A549 (cell line): ENCODE results near the gene DDR2. TPM values are rescaled to one million over a fixed set of nuclear protein-coding genes. Genes with fewer than 3 reads are reported as not detected.
A peak's percentile ranks its signal among the peaks of the same experiment; 100 is the strongest.

Experiments
- ATAC-seq, 2 experiments: fragments of 200-7000 bp in 1 of 2; fragments of >200 bp in 1 of 2; cut with Nextera tagmentation in 1 of 2; cut with Tn5 transposase in 1 of 2; 3 replicates each; pipeline versions ENCODE4 v1.8.0 to v1.9.1; 2018 to 2020; ENCODE audit warnings: mild to moderate bottlenecking in 1 of 2, moderate library complexity in 1 of 2
- CTCF ChIA-PET: fragments of 300-600 bp; sonication (Branson Sonifier 250); formaldehyde crosslinking; extraction: SDS; loops from one replicate; lab custom pipeline; 2021; ENCODE audit warnings: antibody characterized with exemption, inconsistent platforms; lab: Yijun Ruan, JAX
- POLR2A ChIA-PET: fragments of 350-600 bp; formaldehyde crosslinking; extraction: SDS; loops from one replicate; lab custom pipeline; 2021; ENCODE audit warnings: antibody characterized with exemption, inconsistent platforms; lab: Yijun Ruan, JAX
- DNase-seq, 2 experiments: peaks; one replicate each; pipeline versions ENCODE4 v3.0.0 to v3.0.0-alpha.2; 2011 to 2016; ENCODE audit warnings: low read depth in 1 of 2, low spot score in 1 of 2
- FAIRE-seq: peaks from 2 replicates; lab custom pipeline; 2011; peaks lifted over from hg19 to GRCh38; lab: Jason Lieb, UNC
- H3K27ac ChIP-seq, 2 experiments: fragments of >200 bp; sonication (Bioruptor Twin); formaldehyde crosslinking; 3 replicates each; pipeline ENCODE4 v1.5.1; 2016 to 2017
- H3K4me1 ChIP-seq: fragments of >200 bp; sonication (Bioruptor Twin); formaldehyde crosslinking; 3 replicates; pipeline ENCODE4 v1.6.1; 2016
- H3K4me2 ChIP-seq: fragments of >200 bp; sonication (Bioruptor Twin); formaldehyde crosslinking; 3 replicates; pipeline ENCODE4 v1.6.1; 2016
- H3K4me3 ChIP-seq: fragments of >200 bp; sonication (Bioruptor Twin); formaldehyde crosslinking; 3 replicates; pipeline ENCODE4 v1.5.1; 2016
- H3K9me3 ChIP-seq: fragments of >200 bp; sonication (Bioruptor Twin); formaldehyde crosslinking; 3 replicates; pipeline ENCODE4 v1.6.1; 2016
- CBX8 ChIP-seq: fragments of 200-600 bp; sonication (generic); IDR thresholded peaks from 2 replicates; pipeline ENCODE4 v1.6.1; 2016
- CEBPB ChIP-seq, 2 experiments: fragments of >200 bp in 1 of 2; sonication (Bioruptor Twin) in 1 of 2; formaldehyde crosslinking in 1 of 2; IDR thresholded peaks; 2 replicates each; pipeline ENCODE4 v1.6.1; 2012 to 2016
- EHF ChIP-seq: fragments of 250-450 bp; sonication (Bioruptor Pico); IDR thresholded peaks from 2 replicates; pipeline ENCODE4 v1.5.0; 2020; ENCODE audit warnings: mild to moderate bottlenecking
- FOSL2 ChIP-seq, 2 experiments: fragments of 450-650 bp in 1 of 2; fragments of >200 bp in 1 of 2; sonication (Bioruptor Twin) in 1 of 2; formaldehyde crosslinking; IDR thresholded peaks; 2 replicates each; pipeline versions ENCODE4 v1.5.0 to v1.6.1; 2016 to 2020; ENCODE audit warnings: mild to moderate bottlenecking in 1 of 2, moderate library complexity in 1 of 2
- GATA3 ChIP-seq: IDR thresholded peaks from 2 replicates; pipeline ENCODE4 v1.6.1; 2012; ENCODE audit warnings: borderline replicate concordance
- HDAC2 ChIP-seq: fragments of 200-600 bp; sonication (generic); IDR thresholded peaks from 2 replicates; pipeline ENCODE4 v1.6.1; 2016
- HES2 ChIP-seq: fragments of >200 bp; sonication (Bioruptor Twin); formaldehyde crosslinking; IDR thresholded peaks from 2 replicates; pipeline ENCODE4 v1.6.1; 2016
- HEYL ChIP-seq: fragments of 250-450 bp; sonication (Bioruptor Pico); IDR thresholded peaks from 2 replicates; pipeline ENCODE4 v1.8.0; 2021; ENCODE audit warnings: mild to moderate bottlenecking, moderate library complexity
- HOXA7 ChIP-seq: fragments of 250-450 bp; sonication (Bioruptor Pico); IDR thresholded peaks from 2 replicates; pipeline ENCODE4 v1.5.0; 2020; ENCODE audit warnings: mild to moderate bottlenecking, moderate library complexity
- HOXB5 ChIP-seq: fragments of 250-450 bp; sonication (Bioruptor Pico); IDR thresholded peaks from 2 replicates; pipeline ENCODE4 v1.5.0; 2020; ENCODE audit warnings: mild to moderate bottlenecking, moderate library complexity
- MAFK ChIP-seq: fragments of 450-650 bp; IDR thresholded peaks from 2 replicates; pipeline ENCODE4 v1.6.1; 2014; ENCODE audit not compliant: partially characterized antibody
- MAZ ChIP-seq: fragments of 150-350 bp; IDR thresholded peaks from 2 replicates; pipeline ENCODE4 v1.6.1; 2014; ENCODE audit warnings: antibody characterized with exemption, low read depth, low read length, borderline replicate concordance
- MYC ChIP-seq: IDR thresholded peaks from 2 replicates; pipeline ENCODE4 v1.6.1; 2012; ENCODE audit warnings: mild to moderate bottlenecking, inconsistent platforms, low read length, improper control_type of control experiment, borderline replicate concordance
- NFE2L2 ChIP-seq: fragments of 150-350 bp; conservative IDR thresholded peaks from 2 replicates; pipeline ENCODE4 v1.6.1; 2014; ENCODE audit warnings: low read length
- NPAS2 ChIP-seq: fragments of 250-450 bp; sonication (Bioruptor Pico); IDR thresholded peaks from 2 replicates; pipeline ENCODE4 v1.8.0; 2022; ENCODE audit warnings: mild to moderate bottlenecking, moderate library complexity, borderline replicate concordance
- PBX3 ChIP-seq: IDR thresholded peaks from 2 replicates; pipeline ENCODE4 v1.6.1; 2012
- RARB ChIP-seq: fragments of 250-450 bp; sonication (Bioruptor Pico); IDR thresholded peaks from 2 replicates; pipeline ENCODE4 v1.8.0; 2021; ENCODE audit warnings: mild to moderate bottlenecking, moderate library complexity
- REST ChIP-seq: fragments of 200-600 bp; sonication (generic); IDR thresholded peaks from 2 replicates; pipeline ENCODE4 v1.6.1; 2016; ENCODE audit warnings: antibody characterized with exemption, mild to moderate bottlenecking, moderate library complexity
- RFX5 ChIP-seq: fragments of 450-650 bp; IDR thresholded peaks from 2 replicates; pipeline ENCODE4 v1.7.1; 2014; ENCODE audit warnings: antibody characterized with exemption, mild to moderate bottlenecking, moderate library complexity
- TP53 ChIP-seq: fragments of 250-450 bp; sonication (Bioruptor Pico); IDR thresholded peaks from 2 replicates; pipeline ENCODE4 v1.5.0; 2021; ENCODE audit warnings: mild to moderate bottlenecking, moderate library complexity
- USF2 ChIP-seq: fragments of 450-650 bp; IDR thresholded peaks from 2 replicates; pipeline ENCODE4 v1.6.1; 2014; ENCODE audit warnings: antibody characterized with exemption
- ZFP36 ChIP-seq: fragments of 450-650 bp; IDR thresholded peaks from 2 replicates; pipeline ENCODE4 v1.6.1; 2014; ENCODE audit warnings: borderline replicate concordance; ENCODE audit not compliant: partially characterized antibody
- ZNF302 ChIP-seq: fragments of 250-450 bp; sonication (Bioruptor Pico); IDR thresholded peaks from 2 replicates; pipeline ENCODE4 v1.9.0; 2021; ENCODE audit warnings: inconsistent platforms, mild to moderate bottlenecking, moderate library complexity
- WGBS: methylation state at CpG from one replicate; pipeline ENCODE4 v1.1.6; 2017; ENCODE audit errors: missing lambda C conversion rate; 5-methylcytosine and 5-hydroxymethylcytosine counted together
- polyA plus RNA-seq, 4 experiments: library from polyadenylated mRNA; depleted of rRNA in 3 of 4; stranded (reverse); fragments of >200 nt; fragmentation: RNase III in 1 of 4; extraction: RNeasy Plus Mini Kit Qiagen cat#74134 plus additional on column Dnase treatment in 1 of 4; gene quantifications; 2 replicates in 3 of 4; 3 replicates in 1 of 4; pipeline ENCODE4 v1.2.3, GENCODE V29; 2011 to 2017

Gene DDR2
- polyA plus RNA-seq, 2 of the 4 experiments (the other 2 are of a cell fraction), result 0.14 to 0.49 TPM

- no peak for ATAC-seq
- Histone ChIP-seq H3K4me3 (no peak overlapping the region), H3K9me3 (no peaks in the 10 kb centered on the region), H3K4me2 (no peak overlapping the region)
- 59% methylated on average over 3 of the region's 3 CpGs for WGBS
- TF ChIP-seq RARB (CRISPR knock-in tag) (no peak), MAFK (peak; percentile 68)
- TF ChIP-seq, all 56 proteins: peak for 1
- ChIA-PET POLR2A (no interaction called here), CTCF (interaction anchor here (1.2 kb wide), 1 partner anchor 32 kb away, joined by 3 read pairs; no protein-coding TSS in a partner anchor)
- no peak for FAIRE-seq
- Histone ChIP-seq H3K4me1 (no peaks in the 10 kb centered on the region), H3K27ac (no peak overlapping the region)
- no peak for DNase-seq
Observed at GRCh38 chr1:162644986-162645314, 12.7 kb downstream of the DDR2 start.

- TF ChIP-seq GATA3 (no peak), REST (no peak), EHF (CRISPR knock-in tag) (no peak), HES2 (no peak), RARB (CRISPR knock-in tag) (no peak), NPAS2 (CRISPR knock-in tag) (no peak), USF2 (no peak), MYC (no peak), CEBPB (IDR thresholded peaks at IDR 0.05) (no peak), ZFP36 (no peak), FOSL2 (IDR thresholded peaks at IDR 0.05) (no peak), FOSL2 (CRISPR knock-in tag; IDR thresholded peaks at IDR 0.05) (no peak), TP53 (CRISPR knock-in tag) (no peak), HDAC2 (no peak), RFX5 (no peak), CBX8 (no peak), MAZ (no peak)
- H3K27ac ChIP-seq, result no peak overlapping the region
- no peaks in the 10 kb centered on the region for H3K4me1 ChIP-seq
- POLR2A ChIA-PET, result no interaction called here
- H3K4me2 ChIP-seq, result no peak overlapping the region
- no peak for DNase-seq
- no peak for ATAC-seq
- FAIRE-seq, result no peak
- H3K4me3 ChIP-seq, result no peak overlapping the region
- 56% methylated on average over 4 of the region's 4 CpGs for WGBS
- no peaks in the 10 kb centered on the region for H3K9me3 ChIP-seq
- CTCF ChIA-PET, result no interaction called here
Observed at GRCh38 chr1:162645666-162646065, 13.4 kb downstream of the DDR2 start.

GRCh38 chr1:162649583-162649982 lies 17.3 kb downstream of the DDR2 start:
- ChIA-PET POLR2A (no interaction called here), CTCF (no interaction called here)
- no peak overlapping the region for H3K4me3 ChIP-seq
- TF ChIP-seq PBX3 (no peak), NFE2L2 (no peak), ZNF302 (CRISPR knock-in tag) (no peak), HOXB5 (CRISPR knock-in tag) (no peak), FOSL2 (IDR thresholded peaks at IDR 0.05) (no peak), FOSL2 (CRISPR knock-in tag; IDR thresholded peaks at IDR 0.05) (no peak), HEYL (CRISPR knock-in tag) (no peak), HOXA7 (no peak)
- no peaks in the 10 kb centered on the region for H3K4me1 ChIP-seq
- DNase-seq, result no peak
- WGBS, result 50% methylated on average over 3 of the region's 3 CpGs
- H3K9me3 ChIP-seq, result no peaks in the 10 kb centered on the region
- no peak for ATAC-seq
- no peak overlapping the region for H3K4me2 ChIP-seq
- FAIRE-seq, result no peak
- H3K27ac ChIP-seq, result no peak overlapping the region
